DND-41 (cell line): ENCODE data around the gene YBX2.

ENCODE experiments used
- CTCF ChIP-seq: IDR thresholded peaks from 2 replicates; pipeline ENCODE4 v1.5.1; 2012; ENCODE audit warnings: borderline replicate concordance, low read length, moderate library complexity, mild to moderate bottlenecking; ENCODE audit not compliant: poor library complexity, severe bottlenecking; ENCODE audit errors: extremely low read depth
- EZH2 ChIP-seq: IDR thresholded peaks from 3 replicates; pipeline ENCODE4 v1.6.1; 2012; ENCODE audit warnings: borderline replicate concordance, low read depth, mild to moderate bottlenecking, moderate library complexity, low read length, inconsistent platforms; ENCODE audit not compliant: severe bottlenecking

- no peak for TF ChIP-seq CTCF
- no peak for TF ChIP-seq EZH2
These were observed 31.3 kb downstream of the YBX2 start for GRCh38 chr17:7262935-7263800.
